Esophagus muscularis mucosa (tissue), 4 donors: ENCODE measurements around the gene SPATA45. TPM values are rescaled to one million over a fixed set of nuclear protein-coding genes. Genes with fewer than 3 reads are reported as not detected.

Experiments used
- DNase-seq: peaks from one replicate; pipeline ENCODE4 v3.0.0-alpha.2; 2017; ENCODE audit errors: extremely low spot score
- H3K27ac ChIP-seq, 4 donors: fragments of 200-600 bp; sonication (generic); replicated peaks in 1 of 4; 1 replicate in 3 of 4; 2 replicates in 1 of 4; pipeline ENCODE4 v1.5.1; 2016 to 2019; ENCODE audit warnings: mild to moderate bottlenecking in 1 of 4
- H3K27me3 ChIP-seq, 4 donors: fragments of 200-600 bp; sonication (generic); one replicate each; pipeline versions ENCODE4 v1.5.1 to v1.6.0; 2016 to 2019
- H3K36me3 ChIP-seq, 4 donors: fragments of 200-600 bp; sonication (generic); one replicate each; pipeline ENCODE4 v1.5.1; 2016 to 2019
- H3K4me1 ChIP-seq, 4 donors: fragments of 200-600 bp; sonication (generic); one replicate each; pipeline ENCODE4 v1.5.1; 2016 to 2019
- H3K4me3 ChIP-seq, 4 donors: fragments of 200-600 bp; sonication (generic); 1 replicate in 2 of 4; 2 replicates in 2 of 4; pipeline ENCODE4 v1.5.1; 2016 to 2019; ENCODE audit warnings: mild to moderate bottlenecking in 4 of 4, moderate library complexity in 1 of 4
- H3K9me3 ChIP-seq, 4 donors: fragments of 200-600 bp; sonication (generic); 1 replicate in 3 of 4; 2 replicates in 1 of 4; pipeline ENCODE4 v1.5.1; 2016 to 2019
- EP300 ChIP-seq: sonication (generic); formaldehyde crosslinking; IDR thresholded peaks from one replicate; pipeline ENCODE4 v1.6.1; 2017; ENCODE audit warnings: antibody characterized with exemption
- POLR2A ChIP-seq: fragments of 450-650 bp; IDR thresholded peaks from one replicate; pipeline ENCODE4 v1.6.1; 2017; ENCODE audit warnings: antibody characterized with exemption, moderate library complexity, mild to moderate bottlenecking, low read depth
- POLR2AphosphoS5 ChIP-seq, 2 donors: sonication (generic); formaldehyde crosslinking; IDR thresholded peaks; one replicate each; pipeline ENCODE4 v1.6.1; 2017; ENCODE audit warnings: antibody characterized with exemption in 2 of 2
- WGBS: methylation state at CpG from one replicate; pipeline ENCODE4 v1.1.5; 2018; 5-methylcytosine and 5-hydroxymethylcytosine counted together
- intact Hi-C: fragments of 100-400 bp; cut with DNase I; formaldehyde crosslinking; loops from one replicate; pipeline ENCODE4 v1.15.1; 2023
- total RNA-seq, 4 donors: library from RNA; depleted of rRNA; stranded (reverse); fragments of >200 nt; gene quantifications; one replicate each; pipeline versions ENCODE4 v1.1.0 to v1.2.1, GENCODE V29; 2016
- TF ChIP-seq, protein P1 (sequence below), 3 experiments: fragments of 200-600 bp in 2 of 3; fragments of 450-650 bp in 1 of 3; sonication (generic) in 2 of 3; IDR thresholded peaks; one replicate each; pipeline ENCODE4 v1.5.1; 2017 to 2019; ENCODE audit warnings: antibody characterized with exemption in 3 of 3, mild to moderate bottlenecking in 2 of 3, moderate library complexity in 1 of 3

The SPATA45 gene
- total RNA-seq, 4 donors from 2014 or later: not detected

DNA sequence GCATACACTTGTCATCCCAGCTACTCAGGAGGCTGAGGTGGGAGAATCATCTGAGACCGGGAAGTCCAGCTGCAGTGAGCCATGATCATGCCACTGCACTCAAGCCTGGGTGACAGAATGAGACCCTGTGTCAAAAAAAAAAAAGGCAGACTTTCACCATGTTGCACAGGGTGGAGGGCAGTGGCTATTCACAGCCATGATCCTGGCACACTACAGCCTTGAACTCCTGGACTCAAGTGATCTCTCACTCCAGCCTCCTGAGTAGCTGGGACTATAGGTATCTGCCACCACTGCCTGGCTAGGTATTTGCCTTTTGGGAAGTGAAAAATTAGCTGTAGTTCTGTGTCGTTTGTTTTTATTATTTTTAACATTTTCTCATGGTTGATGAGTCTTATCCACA, 19.1 kb downstream of the SPATA45 start:
- H3K27me3 ChIP-seq: no peaks in the 10 kb centered on the region
- DNase-seq: no peak
- TF ChIP-seq, protein P1, sequence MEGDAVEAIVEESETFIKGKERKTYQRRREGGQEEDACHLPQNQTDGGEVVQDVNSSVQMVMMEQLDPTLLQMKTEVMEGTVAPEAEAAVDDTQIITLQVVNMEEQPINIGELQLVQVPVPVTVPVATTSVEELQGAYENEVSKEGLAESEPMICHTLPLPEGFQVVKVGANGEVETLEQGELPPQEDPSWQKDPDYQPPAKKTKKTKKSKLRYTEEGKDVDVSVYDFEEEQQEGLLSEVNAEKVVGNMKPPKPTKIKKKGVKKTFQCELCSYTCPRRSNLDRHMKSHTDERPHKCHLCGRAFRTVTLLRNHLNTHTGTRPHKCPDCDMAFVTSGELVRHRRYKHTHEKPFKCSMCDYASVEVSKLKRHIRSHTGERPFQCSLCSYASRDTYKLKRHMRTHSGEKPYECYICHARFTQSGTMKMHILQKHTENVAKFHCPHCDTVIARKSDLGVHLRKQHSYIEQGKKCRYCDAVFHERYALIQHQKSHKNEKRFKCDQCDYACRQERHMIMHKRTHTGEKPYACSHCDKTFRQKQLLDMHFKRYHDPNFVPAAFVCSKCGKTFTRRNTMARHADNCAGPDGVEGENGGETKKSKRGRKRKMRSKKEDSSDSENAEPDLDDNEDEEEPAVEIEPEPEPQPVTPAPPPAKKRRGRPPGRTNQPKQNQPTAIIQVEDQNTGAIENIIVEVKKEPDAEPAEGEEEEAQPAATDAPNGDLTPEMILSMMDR (IDR thresholded peaks at IDR 0.05): no peak
- TF ChIP-seq EP300 (no peak), POLR2A (no peak), POLR2AphosphoS5 (IDR thresholded peaks at IDR 0.05) (no peak)
- no peaks in the 10 kb centered on the region for H3K36me3 ChIP-seq
- H3K27ac ChIP-seq: no peak overlapping the region
- intact Hi-C loops: no loop called here
- H3K4me1 ChIP-seq: no peaks in the 10 kb centered on the region
- WGBS: 94% methylated on average over 2 of the region's 2 CpGs
- peaks cover 0 to 16% (median 14%) of the 10 kb centered on the region in 4 donors for H3K9me3 ChIP-seq
- H3K4me3 ChIP-seq: no peak overlapping the region

DNA sequence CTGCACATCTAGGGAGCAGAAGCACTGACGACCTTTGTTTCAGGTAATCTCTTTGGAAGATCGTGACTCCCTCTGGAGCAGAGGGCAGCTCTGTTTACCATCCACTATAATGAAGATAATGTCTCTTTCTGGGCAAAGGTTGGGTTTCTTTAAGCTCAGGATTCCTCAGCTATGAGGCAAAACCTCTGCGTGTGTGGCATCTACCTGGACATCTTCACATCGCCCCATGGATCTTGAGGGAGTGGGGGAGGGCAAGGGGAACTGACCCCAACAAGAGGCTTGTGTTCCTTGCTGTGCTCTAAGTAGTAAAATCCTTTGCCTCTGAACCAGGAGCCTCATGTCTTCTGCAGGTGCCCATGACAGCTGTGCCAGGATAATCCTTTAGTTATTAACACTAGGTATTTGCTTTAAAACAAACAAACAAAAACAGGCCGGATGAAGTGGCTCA, 19.6 kb downstream of the SPATA45 start:
- Histone ChIP-seq H3K4me3 (no peak overlapping the region), H3K27ac (no peak overlapping the region), H3K27me3 (no peaks in the 10 kb centered on the region), H3K4me1 (no peaks in the 10 kb centered on the region), H3K36me3 (no peaks in the 10 kb centered on the region), H3K9me3 (peaks cover 0 to 16% (median 14%) of the 10 kb centered on the region in 4 donors)
- 92% methylated on average over 5 of the region's 5 CpGs for WGBS
- intact Hi-C loops: no loop called here
- no peak for DNase-seq
- TF ChIP-seq, protein P1 (IDR thresholded peaks at IDR 0.05): no peak
- TF ChIP-seq EP300 (no peak), POLR2A (no peak), POLR2AphosphoS5 (IDR thresholded peaks at IDR 0.05) (no peak)

DNA sequence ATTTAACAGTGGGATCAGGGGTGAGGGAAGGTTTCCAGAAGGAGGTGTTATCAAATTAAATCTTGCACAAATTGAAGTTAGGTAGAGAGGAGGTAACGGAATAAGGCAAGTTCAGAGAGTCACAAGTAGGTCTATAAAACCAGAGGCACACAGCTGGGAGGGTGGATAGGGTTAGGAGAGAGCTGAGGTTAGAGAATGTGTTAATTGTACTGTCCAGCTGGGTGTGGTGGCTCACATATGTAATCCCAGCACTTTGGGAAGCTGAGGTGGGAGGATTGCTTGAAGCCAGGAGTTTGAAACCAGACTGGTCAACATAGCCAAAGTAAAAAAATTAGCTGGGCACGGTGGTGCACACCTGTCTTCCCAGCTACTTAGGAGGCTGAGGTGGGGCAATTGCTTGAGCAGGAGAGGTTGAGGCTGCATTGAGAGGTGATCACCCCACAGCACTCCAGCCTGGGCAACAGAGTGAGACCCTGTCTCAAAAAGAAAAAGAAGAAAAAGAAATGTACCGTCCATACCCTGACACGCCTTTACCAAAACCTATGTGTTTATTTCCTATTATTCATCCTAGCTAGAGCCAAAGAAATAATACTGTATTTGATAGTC, 20.2 kb downstream of the SPATA45 start:
- intact Hi-C loops: no loop called here
- H3K4me3 ChIP-seq: no peak overlapping the region
- H3K27me3 ChIP-seq: no peaks in the 10 kb centered on the region
- WGBS: 93% methylated on average over 4 of the region's 4 CpGs
- no peaks in the 10 kb centered on the region for H3K36me3 ChIP-seq
- TF ChIP-seq POLR2AphosphoS5 (IDR thresholded peaks at IDR 0.05): no peak
- peaks cover 0 to 16% (median 14%) of the 10 kb centered on the region in 4 donors for H3K9me3 ChIP-seq
- no peaks in the 10 kb centered on the region for H3K4me1 ChIP-seq
- no peak overlapping the region for H3K27ac ChIP-seq
- no peak for DNase-seq

DNA sequence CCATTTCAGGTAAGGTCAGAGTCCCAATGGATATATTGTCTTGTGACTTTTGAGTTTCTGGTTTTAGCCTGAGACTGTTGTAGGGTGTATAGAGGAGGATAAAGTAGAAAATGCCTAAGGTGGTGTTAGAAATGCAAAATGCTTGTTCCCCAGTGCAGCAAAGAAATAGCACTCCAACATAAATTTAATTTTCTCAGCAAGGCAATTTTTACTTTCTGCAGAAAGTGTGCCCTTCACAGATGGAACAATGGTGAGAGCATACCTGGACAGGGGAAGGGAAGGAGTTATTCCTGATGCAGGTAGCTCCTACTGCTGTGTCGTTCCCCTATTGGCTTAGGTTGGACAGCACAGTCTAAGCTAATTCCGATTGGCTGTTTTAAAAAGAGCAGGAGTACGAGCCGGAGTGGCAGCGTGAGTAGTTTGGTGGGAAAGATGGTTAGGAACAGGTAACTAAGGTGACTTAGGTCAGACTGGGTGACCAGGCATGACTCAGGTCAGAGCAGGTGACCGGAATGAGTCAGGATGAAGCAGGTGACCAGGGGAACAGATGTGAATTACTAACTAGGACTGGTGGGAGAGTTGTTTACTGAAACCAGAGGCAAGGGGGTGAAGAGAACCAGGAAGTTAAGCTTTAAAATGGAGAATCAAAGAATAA, 21.5 kb downstream of the SPATA45 start:
- WGBS: 98% methylated on average over 6 of the region's 6 CpGs
- H3K4me1 ChIP-seq: no peaks in the 10 kb centered on the region
- no peak overlapping the region for H3K27ac ChIP-seq
- H3K4me3 ChIP-seq: no peak overlapping the region
- H3K9me3 ChIP-seq: peaks cover 0 to 16% (median 14%) of the 10 kb centered on the region in 4 donors
- no peak for DNase-seq
- H3K27me3 ChIP-seq: no peaks in the 10 kb centered on the region
- TF ChIP-seq POLR2AphosphoS5 (IDR thresholded peaks at IDR 0.05) (no peak), POLR2A (no peak), EP300 (no peak)
- TF ChIP-seq, protein P1 (IDR thresholded peaks at IDR 0.05): no peak
- no peaks in the 10 kb centered on the region for H3K36me3 ChIP-seq
- intact Hi-C loops: no loop called here

DNA sequence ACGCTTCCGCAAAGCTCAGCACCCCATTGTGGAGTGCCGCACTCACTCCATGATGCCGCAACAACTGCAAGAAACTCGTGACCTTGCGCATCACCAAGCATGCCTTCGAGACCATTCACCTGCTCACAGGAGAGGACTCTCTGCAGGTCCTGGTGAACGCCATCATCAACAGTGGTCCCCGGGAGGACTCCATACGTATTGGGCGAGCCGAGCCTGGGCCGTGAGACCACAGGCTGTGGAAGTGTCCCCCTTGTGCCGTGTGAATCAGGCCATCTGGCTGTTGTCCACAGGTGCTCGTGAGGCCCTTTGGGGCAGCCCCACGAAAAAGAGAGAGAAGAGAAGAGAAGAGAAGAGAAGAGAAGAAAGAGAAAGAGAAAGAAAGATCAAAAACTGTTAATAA, 23.2 kb downstream of the SPATA45 start:
- Histone ChIP-seq H3K9me3 (peaks cover 0 to 16% (median 14%) of the 10 kb centered on the region in 4 donors), H3K4me3 (no peak overlapping the region), H3K36me3 (no peaks in the 10 kb centered on the region), H3K27me3 (no peaks in the 10 kb centered on the region), H3K4me1 (no peaks in the 10 kb centered on the region), H3K27ac (no peak overlapping the region)
- intact Hi-C loops: no loop called here
- TF ChIP-seq EP300 (no peak), POLR2A (no peak)
- DNase-seq: no peak
- 95% methylated on average over 16 of the region's 16 CpGs for WGBS
